ENCODE measurements around the gene PRDM8. TPM values are rescaled to one million over a fixed set of nuclear protein-coding genes. Genes with fewer than 3 reads are reported as not detected.

The PRDM8 gene
- total and polyA plus RNA-seq, 2 of the 4 experiments (the other 2 are of a cell fraction), result 5.7 to 15.8 TPM

GRCh38 chr4:80178964-80179363 is 18.3 kb upstream of the PRDM8 start:
- Histone ChIP-seq H4K91ac (ENCODE audit: insufficient read depth, low read depth, low read length) (no peak overlapping the region), H3K4ac (ENCODE audit: low read depth, low read length) (no peak overlapping the region), H3K9me1 (ENCODE audit: insufficient read depth, low read length) (peaks cover 13% of the 10 kb centered on the region), H3K9ac (ENCODE audit: low read depth, low read length) (no peak overlapping the region), H3K18ac (ENCODE audit: low read depth, low read length) (no peak overlapping the region), H3K4me1 (ENCODE audit: control insufficient read depth, insufficient read depth, low read length) (peaks cover 3% of the 10 kb centered on the region; the same call in 1 of the 2 replicates), H3K27me3 (ENCODE audit: control insufficient read depth, insufficient read depth, low read length) (no peaks in the 10 kb centered on the region), H2BK5ac (ENCODE audit: low read depth, low read length, poor library complexity, severe bottlenecking) (no peak overlapping the region), H2AK9ac (replicated peaks; ENCODE audit: low read depth, low read length, poor library complexity) (no peak overlapping the region), H3K14ac (replicated peaks; ENCODE audit: low read depth, low read length) (no peak overlapping the region), H3K23ac (ENCODE audit: low read depth, low read length) (no peak overlapping the region), H3K9me3 (ENCODE audit: control insufficient read depth, insufficient read depth, low read length) (0 out of 2 replicates have a peak, but pooled peaks cover 2% of the 10 kb centered on the region), H2AFZ (replicated peaks; ENCODE audit: low read length, poor library complexity) (no peak overlapping the region), H4K20me1 (ENCODE audit: insufficient read depth, low read length) (no peaks in the 10 kb centered on the region), H2BK20ac (ENCODE audit: low read depth, low read length) (no peak overlapping the region), H2BK120ac (ENCODE audit: low read depth, low read length) (no peak overlapping the region), H3K27ac (ENCODE audit: insufficient read depth, low read length) (no peak overlapping the region), H3K56ac (ENCODE audit: extremely low read depth, insufficient read depth, low read length) (no peak overlapping the region), H4K5ac (ENCODE audit: low read depth, low read length) (no peak overlapping the region), H3K79me1 (ENCODE audit: low read depth in 1 of 2, low read length in 2 of 2) (peaks cover 0 to 6% of the 10 kb centered on the region in 2 experiments; a peak in 1 of 4 replicates), H4K8ac (ENCODE audit: low read depth in 2 of 2, low read length in 2 of 2) (no peak overlapping the region), H2BK15ac (ENCODE audit: low read depth, low read length) (no peak overlapping the region), H3K36me3 (ENCODE audit: control insufficient read depth, insufficient read depth, low read length) (no peaks in the 10 kb centered on the region), H3K4me3 (ENCODE audit: insufficient read depth, low read depth, low read length) (no peak overlapping the region), H3K4me2 (ENCODE audit: low read depth, low read length) (no peak overlapping the region), H2AK5ac (ENCODE audit: low read depth, low read length) (no peak overlapping the region)
- DNase-seq (no peak), ATAC-seq (ENCODE audit: low read depth) (no peak)
- in situ Hi-C loops (cut with MboI; ENCODE audit: low sequenced_read_pairs), result no loop called here
- dilution Hi-C loops (cut with HindIII; ENCODE audit: low sequenced_read_pairs, unreplicated experiment), result no loop called here
- ChIA-PET POLR2A (ENCODE audit: unreplicated experiment) (no interaction called here), CTCF (no interaction called here)
- no TSS peak for BruUV-seq (replicated peaks)
- no peak for TF ChIP-seq MXI1 (IDR thresholded peaks at IDR 0.05; ENCODE audit: borderline replicate concordance, low read depth, low read length)
- 88% methylated on average over 1 of the region's 4 CpGs; no CpG with 5 or more reads in 1 of the 2 experiments for WGBS, 2 experiments (ENCODE audit: extremely low coverage in 2 of 2, insufficient read length in 1 of 2)
- intact Hi-C loops (cut with micrococcal nuclease), result no loop called here
